PFSK-1 (cell line): ENCODE data around the gene PID1.

Experiments
- POLR2AphosphoS5 ChIP-seq: IDR thresholded peaks from 2 replicates; pipeline ENCODE4 v1.6.1; 2012; ENCODE audit warnings: low read depth, mild to moderate bottlenecking, control low read depth, low read length, moderate library complexity
- SIN3A ChIP-seq: IDR thresholded peaks from 2 replicates; pipeline ENCODE4 v1.6.1; 2012; ENCODE audit warnings: mild to moderate bottlenecking, low read length, moderate library complexity, borderline replicate concordance; ENCODE audit not compliant: insufficient read depth
- TAF1 ChIP-seq: IDR thresholded peaks from 2 replicates; pipeline ENCODE4 v1.6.1; 2012; ENCODE audit warnings: low read length, control low read depth, borderline replicate concordance; ENCODE audit not compliant: insufficient read depth

GRCh38 chr2:229252996-229253395 lies 18.1 kb downstream of the PID1 start:
- TF ChIP-seq POLR2AphosphoS5 (no peak), SIN3A (no peak), TAF1 (no peak)
